ENCODE measurements around the gene PLAC8L1.
A peak's percentile ranks its signal among the peaks of the same experiment; 100 is the strongest.

Gene PLAC8L1

GRCh38 chr5:146079695-146080373 is 25.5 kb downstream of the PLAC8L1 start:
- DNase-seq (ENCODE audit: low spot score): no peak

GRCh38 chr5:146078566-146078965 is 26.8 kb downstream of the PLAC8L1 start:
- DNase-seq (ENCODE audit: low spot score): no peak

- no peak for DNase-seq (ENCODE audit: low spot score)
Observed at GRCh38 chr5:146076455-146076854, 28.9 kb downstream of the PLAC8L1 start.

DNA sequence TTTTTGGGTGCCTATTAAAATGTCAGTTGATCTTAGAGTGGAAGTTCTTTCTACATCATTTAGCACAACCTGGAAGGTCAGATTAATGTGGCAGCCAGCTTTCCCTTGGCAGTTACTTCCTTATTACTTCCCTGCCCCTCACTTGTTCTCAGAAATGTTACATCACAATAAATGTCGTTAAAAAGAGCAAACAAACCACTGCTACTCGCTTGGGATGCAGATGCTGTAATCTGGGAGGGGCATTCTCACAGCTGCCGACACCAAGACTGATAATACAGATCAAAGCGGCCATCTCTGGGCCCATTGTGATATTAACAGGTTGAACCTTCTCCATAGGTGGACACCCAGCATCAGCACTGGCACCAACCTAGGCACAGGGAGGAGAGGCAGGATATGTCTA is 29.3 kb downstream of the PLAC8L1 start:
- DNase-seq (ENCODE audit: low spot score): no peak

DNA sequence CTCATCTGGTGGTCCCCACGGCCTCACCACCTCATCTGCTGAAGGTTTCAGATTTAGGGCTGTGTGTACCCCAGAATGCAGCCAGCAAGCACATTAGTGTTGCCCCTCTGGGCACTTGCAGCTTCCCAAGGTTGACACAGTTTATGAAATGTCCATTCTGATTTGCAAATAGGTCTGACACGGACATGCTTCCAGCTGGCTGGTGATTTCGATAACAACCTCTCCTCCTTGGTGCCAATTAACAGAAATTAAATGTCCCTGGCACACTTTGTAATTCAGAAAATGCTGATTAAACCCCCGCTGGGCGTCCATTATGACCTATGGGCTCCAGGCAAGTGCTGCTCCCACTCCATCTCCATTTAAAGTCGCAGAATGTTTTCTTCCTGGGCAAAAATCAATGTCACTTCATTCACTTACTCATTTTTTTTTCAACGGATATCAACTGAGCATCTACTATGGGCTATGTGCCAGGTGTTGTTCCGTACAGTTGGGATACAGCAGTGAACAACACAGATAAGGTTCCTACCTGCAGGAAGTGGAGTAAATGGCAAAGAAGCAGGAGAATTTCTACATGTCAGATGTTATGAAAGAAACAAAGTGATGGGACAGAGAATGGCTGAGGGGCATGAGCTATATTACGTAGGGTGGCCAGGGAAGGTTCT is 32.0 kb downstream of the PLAC8L1 start:
- no peak for DNase-seq (ENCODE audit: low spot score)

DNA sequence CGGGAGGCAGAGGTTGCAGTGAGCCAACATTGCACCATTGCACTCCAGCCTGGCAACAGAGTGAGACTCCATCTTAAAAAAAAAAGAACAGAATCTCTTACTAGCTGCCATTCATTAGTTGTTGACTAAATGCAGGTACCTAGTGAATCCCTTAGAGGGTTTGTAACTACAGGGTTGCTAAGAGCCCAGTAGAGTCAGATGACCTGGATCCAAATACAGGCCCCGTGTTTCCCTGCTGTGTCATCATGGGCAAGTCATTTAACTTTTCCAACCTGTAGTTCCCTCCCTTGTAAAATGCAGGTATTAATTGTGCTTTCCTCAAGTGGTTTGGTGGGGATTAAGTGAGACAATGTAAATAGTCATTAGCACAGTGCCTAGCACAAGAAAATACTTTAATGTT is 32.8 kb downstream of the PLAC8L1 start:
- no peak for DNase-seq (ENCODE audit: low spot score)

GRCh38 chr5:146071171-146071570 is 34.2 kb downstream of the PLAC8L1 start:
- DNase-seq (ENCODE audit: low spot score): no peak

- no peak for DNase-seq (ENCODE audit: low spot score)
Observed at GRCh38 chr5:146070746-146071145, 34.6 kb downstream of the PLAC8L1 start.

DNA sequence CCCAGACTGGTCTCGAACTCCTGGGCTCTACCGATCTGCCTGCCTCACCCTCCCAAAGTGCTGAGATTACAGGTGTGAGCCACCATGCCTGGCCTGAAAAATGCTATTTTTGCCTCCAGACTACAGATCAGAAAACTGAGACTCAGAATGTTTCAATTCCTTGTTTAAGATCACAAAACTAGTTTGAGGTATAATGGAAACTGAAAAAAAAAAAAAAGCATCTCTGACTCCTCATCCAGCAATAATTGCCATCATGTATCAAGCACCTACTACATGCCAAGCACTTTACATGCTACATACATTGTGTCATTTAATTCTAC is 35.6 kb downstream of the PLAC8L1 start:
- DNase-seq (ENCODE audit: low spot score): no peak

DNA sequence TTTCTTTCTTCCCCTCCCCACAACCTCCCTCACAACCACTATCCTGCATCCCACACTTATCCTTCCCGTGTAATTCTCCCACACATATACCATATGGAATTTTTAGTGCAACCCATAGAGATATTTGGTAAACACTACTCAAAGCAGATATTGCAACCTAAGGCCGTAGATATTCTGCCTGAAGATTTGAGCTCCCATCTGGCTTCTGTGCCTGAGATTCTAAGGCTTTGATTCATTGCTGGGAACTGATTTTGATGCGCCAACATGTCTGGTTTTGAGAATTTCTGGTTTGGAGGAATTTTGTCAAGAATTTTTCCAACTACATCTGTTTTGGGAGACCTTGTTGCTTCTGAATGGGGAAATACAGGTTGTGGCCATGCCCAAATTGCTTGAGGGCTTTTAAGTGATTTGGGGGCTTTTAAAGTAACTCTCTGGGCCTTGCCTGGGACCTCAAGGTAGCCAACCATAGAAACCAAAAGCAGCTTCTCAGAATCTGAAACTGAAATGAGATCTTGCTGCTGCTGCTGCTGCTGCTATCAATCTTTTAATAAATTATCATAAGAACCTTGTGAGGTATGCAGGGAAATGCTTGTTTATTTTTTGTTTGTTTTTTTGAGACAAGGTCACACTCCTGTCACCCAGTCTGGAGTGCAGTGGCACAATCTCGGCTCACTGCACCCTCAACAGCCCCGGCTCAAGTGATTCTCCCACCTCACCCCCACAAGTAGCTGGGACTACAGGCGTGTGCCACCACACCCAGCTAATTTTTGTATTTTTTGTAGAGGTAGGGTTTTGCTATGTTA is 36.2 kb downstream of the PLAC8L1 start:
- DNase-seq (ENCODE audit: low spot score): no peak

DNA sequence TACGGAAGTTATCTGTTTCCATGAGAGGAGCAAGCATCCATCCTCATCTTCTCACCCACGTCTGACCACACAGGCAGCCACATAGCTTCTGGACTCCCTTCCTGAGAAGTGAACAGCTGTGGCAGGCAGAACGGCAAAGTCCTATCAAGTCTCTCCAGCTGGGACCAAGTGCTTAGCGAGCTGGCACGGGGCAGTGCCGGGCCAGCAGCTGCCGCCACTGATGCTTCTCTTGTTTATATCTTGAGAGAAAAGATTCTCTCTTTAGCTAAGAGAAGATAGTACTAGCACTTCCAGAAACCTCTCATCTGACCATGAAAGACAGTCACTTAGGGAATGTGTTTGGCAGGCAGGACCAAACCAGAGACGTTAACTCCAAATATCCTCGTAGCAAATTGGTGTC is 37.2 kb downstream of the PLAC8L1 start:
- no peak for DNase-seq (ENCODE audit: low spot score)

- no peak for DNase-seq (ENCODE audit: low spot score)
Observed at GRCh38 chr5:146066968-146067367, 38.4 kb downstream of the PLAC8L1 start.

DNA sequence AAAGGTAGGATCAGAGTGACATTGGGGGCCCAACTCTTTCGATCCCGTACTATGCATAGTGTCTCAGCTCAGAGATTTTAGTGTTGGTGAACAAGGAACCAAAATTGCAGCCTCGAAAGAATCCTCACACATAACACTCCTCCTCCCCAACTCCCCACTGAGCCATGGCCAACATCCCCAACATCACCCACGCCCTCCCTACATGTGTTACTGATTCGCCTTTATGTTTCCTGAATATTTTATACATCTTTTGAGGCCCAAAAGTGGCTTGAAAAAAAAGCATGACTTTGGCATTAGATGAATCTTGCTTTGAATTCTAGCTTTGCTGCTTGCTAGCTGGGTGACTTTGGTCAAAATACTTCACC is 45.2 kb downstream of the PLAC8L1 start:
- no peak for DNase-seq (ENCODE audit: low spot score)

- DNase-seq (ENCODE audit: low spot score): no peak
Observed at GRCh38 chr5:146059460-146060220, 45.7 kb downstream of the PLAC8L1 start.

DNA sequence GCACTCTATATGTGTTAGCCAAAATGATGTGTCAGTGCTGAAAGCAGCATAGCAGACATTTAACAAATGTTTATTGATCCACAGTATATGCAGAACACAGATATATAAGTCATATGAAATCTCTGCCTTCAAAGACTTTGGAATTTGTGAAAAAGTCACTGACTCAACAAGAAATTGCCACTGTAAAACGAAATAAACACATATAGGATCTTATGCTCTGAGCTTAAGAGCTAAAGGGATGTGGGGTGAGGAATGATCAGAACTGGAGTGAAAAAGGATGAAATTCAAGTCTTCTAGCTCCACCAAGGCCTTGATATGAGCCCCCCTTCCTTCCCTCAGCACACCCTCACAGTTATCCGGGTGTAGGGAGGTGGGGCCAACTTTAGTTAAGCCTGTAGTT is 49.9 kb downstream of the PLAC8L1 start:
- DNase-seq (ENCODE audit: low spot score): no peak

DNA sequence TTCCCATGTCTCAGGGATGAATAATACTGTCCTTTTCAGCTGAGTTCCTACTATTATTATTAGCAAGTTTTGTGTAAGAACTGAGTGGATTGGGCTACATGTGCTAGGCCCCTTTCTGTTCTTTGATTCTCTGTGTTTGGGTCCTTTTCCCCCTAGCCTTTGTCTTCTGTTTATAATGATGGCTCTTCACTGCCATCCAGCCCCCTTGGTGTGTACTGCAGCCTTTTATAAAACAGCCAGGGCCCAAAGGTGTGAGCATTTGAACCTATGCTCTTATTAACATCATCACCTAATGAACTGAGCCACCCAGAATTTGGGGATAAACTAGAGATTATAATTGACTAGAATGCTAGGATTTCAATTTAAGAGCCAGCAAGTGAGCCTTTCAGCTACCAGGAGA is 52.6 kb downstream of the PLAC8L1 start:
- no peak for DNase-seq (ENCODE audit: low spot score)

DNA sequence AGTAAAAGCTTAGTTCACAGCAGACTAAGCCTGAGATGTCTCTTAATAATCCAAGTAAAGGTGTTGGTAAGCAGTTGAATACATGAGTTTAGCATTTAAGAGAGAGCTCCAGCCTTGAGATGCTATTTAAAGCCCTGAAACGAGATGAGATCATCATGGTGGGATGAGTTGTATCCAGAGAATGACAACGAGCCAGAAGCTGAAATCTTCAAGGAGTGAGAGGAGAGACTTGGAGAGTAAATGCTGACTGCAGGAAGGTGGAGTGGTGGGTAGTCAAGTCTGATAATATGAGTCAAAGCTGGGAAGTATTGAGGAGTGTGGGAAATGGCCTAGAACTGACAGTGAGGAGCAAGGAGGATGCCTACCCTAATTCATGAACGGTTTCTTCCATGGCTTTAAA is 53.7 kb downstream of the PLAC8L1 start:
- DNase-seq (ENCODE audit: low spot score): no peak

DNA sequence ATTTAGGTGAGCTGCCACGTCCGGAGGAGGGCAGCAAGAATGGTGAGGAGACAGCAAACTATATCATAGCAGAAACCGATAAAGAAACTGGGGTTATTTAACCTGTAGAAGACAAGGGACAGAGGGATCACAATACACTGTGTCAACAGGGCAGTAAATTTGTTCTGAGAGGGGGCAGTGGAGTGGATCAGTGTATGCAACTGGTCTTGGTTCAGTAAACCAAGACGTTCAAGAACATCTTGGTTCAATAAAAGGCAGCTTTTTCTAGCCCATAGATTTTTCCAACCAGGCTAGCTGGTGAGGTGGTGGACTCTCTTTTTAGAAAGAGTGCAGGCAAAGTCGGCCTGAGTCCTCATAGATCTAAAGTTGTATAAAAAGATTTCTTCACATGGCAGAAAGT is 55.3 kb downstream of the PLAC8L1 start:
- no peak for DNase-seq (ENCODE audit: low spot score)

DNA sequence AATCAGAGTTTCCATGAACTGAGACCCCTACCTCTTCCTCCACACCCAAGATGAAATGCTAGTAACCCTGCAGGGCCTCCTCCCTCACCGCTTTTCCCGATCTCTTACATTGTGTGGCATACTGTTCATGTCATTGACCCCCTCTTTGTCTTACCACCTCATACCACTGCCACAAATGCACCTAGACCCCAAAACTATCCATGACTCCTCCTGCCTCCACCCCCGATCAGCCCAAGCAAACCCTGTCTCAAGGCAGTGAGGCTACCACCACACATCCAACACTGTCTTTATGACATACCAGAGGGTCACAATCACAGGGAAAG is 55.7 kb downstream of the PLAC8L1 start:
- DNase-seq (ENCODE audit: low spot score): no peak

DNA sequence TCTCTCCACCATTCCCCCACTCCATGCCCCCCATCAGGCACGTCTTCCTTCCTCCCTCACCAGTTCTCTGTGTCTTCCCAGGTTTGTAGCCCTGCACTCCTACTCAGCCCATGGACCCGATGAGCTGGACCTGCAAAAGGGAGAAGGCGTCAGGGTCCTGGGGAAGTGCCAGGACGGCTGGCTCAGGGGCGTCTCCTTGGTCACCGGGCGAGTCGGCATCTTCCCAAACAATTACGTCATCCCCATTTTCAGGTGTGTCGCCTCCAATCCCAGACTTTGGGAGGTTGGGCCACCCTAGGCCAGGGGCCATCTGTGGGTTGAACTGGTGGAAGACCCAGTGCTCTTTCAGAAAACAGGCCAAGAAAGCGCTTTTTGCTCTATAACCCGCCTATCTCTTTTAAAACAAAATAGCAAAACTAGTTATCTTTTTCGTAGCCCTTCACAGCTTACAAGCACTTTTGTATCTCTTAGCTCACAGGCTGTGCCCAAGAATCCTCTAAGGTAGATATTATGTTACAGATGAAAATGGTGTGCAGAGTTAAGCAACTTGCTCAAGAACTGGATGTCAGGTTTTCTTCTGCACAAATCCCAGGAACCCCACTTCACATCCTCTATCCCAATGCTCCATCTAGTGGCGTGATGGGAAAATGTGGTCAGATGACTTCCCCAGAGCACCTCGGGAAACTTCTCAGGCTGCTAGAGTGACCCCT is 56.2 kb downstream of the PLAC8L1 start:
- peak; percentile 53 for DNase-seq (ENCODE audit: low spot score)

DNA sequence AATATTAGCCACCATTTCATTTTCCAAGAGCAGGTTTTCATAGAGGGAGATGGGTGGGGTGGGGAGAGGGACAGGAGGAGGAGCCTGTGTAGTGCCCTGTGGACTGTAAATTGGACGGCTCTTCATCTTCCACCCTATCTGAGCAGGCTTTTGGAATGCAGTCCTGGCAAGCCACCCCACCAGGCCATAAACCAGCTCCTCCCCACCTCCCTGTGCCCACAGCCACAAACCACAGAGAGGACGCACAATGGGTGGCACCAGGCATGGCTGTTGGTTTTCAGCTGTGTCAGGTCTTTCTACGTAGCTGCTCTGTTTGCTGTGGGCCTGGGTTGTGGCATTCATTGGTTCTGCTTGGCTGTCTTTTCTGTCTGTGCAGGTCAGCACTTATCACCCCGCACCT is 58.0 kb downstream of the PLAC8L1 start:
- no peak for DNase-seq (ENCODE audit: low spot score)

DNA sequence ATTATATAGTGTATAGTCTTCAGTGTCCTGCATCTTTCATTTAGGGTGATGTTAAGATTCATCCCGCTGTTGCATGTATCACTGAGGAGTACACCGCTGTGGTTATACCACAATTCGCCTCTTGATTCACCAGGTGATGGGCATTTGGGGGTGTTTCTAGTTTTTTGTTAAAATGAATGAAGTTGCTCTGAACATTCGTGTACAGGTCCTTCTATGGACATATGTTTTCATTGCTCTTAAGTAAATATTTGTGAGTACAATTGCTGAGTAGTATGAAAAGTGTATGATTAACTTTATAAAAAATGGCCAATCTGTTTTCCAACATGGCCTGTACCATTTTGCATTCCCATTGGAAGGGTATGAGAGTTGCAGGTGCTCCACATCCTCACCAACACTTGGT is 61.7 kb downstream of the PLAC8L1 start:
- DNase-seq (ENCODE audit: low spot score): no peak

All from cerebellar cortex (tissue), 1 donor.